Breast epithelium (tissue), 4 donors: ENCODE measurements around the gene TRIM24. TPM values are rescaled to one million over a fixed set of nuclear protein-coding genes. Genes with fewer than 3 reads are reported as not detected.

Source experiments
- DNase-seq, 2 donors: peaks; one replicate each; pipeline ENCODE4 v3.0.0-alpha.2; 2019; ENCODE audit warnings: low spot score in 2 of 2
- H3K27ac ChIP-seq, 2 donors: fragments of 200-600 bp; sonication (generic) in 1 of 2; one replicate each; pipeline ENCODE4 v1.5.1; 2016 to 2019; ENCODE audit warnings: mild to moderate bottlenecking in 1 of 2
- H3K27me3 ChIP-seq, 2 donors: fragments of 200-600 bp; sonication (generic) in 1 of 2; one replicate each; pipeline versions ENCODE4 v1.5.1 to v1.6.0; 2017 to 2019; ENCODE audit warnings: control low read depth in 1 of 2, mild to moderate bottlenecking in 1 of 2
- H3K36me3 ChIP-seq: fragments of 200-600 bp; one replicate; pipeline ENCODE4 v1.5.1; 2019
- H3K4me1 ChIP-seq, 2 donors: fragments of 200-600 bp; sonication (generic); one replicate each; pipeline ENCODE4 v1.5.1; 2016 to 2019; ENCODE audit warnings: control low read depth in 1 of 2
- H3K4me3 ChIP-seq, 3 donors: fragments of 200-600 bp; sonication (generic); 1 replicate in 2 of 3; 2 replicates in 1 of 3; pipeline ENCODE4 v1.5.1; 2016 to 2019; ENCODE audit warnings: mild to moderate bottlenecking in 3 of 3, moderate library complexity in 2 of 3
- H3K9me3 ChIP-seq, 2 donors: fragments of 200-600 bp; sonication (generic) in 1 of 2; one replicate each; pipeline ENCODE4 v1.5.1; 2016 to 2019; ENCODE audit warnings: control low read depth in 1 of 2
- CTCF ChIP-seq, 3 donors: fragments of 450-650 bp; IDR thresholded peaks; one replicate each; pipeline ENCODE4 v1.5.1; 2016 to 2017; ENCODE audit warnings: antibody characterized with exemption in 3 of 3, mild to moderate bottlenecking in 3 of 3, moderate library complexity in 3 of 3
- POLR2A ChIP-seq: fragments of 450-650 bp; IDR thresholded peaks from one replicate; pipeline ENCODE4 v1.6.1; 2016; ENCODE audit warnings: antibody characterized with exemption, mild to moderate bottlenecking, moderate library complexity
- POLR2AphosphoS5 ChIP-seq, 3 donors: sonication (generic); formaldehyde crosslinking; IDR thresholded peaks; one replicate each; pipeline ENCODE4 v1.6.1; 2017; ENCODE audit warnings: antibody characterized with exemption in 3 of 3
- intact Hi-C: fragments of 100-400 bp; cut with DNase I; formaldehyde crosslinking; loops from one replicate; pipeline ENCODE4 v1.15.1; 2023; ENCODE audit warnings: low total_unique reads
- total RNA-seq, 3 donors: library from RNA; depleted of rRNA; stranded (reverse); fragments of >200 nt; gene quantifications; one replicate each; pipeline ENCODE4 v1.1.0, GENCODE V29; 2016

The TRIM24 gene
- total RNA-seq, 3 donors from 2014 or later = 15.0 to 28.1 (median 17.7) TPM

GRCh38 chr7:138568655-138569054 lies 108.6 kb downstream of the TRIM24 start:
- H3K9me3 ChIP-seq = peaks cover 26 to 33% of the 10 kb centered on the region in 2 donors
- TF ChIP-seq POLR2AphosphoS5 (IDR thresholded peaks at IDR 0.05) = no peak
- no peak for TF ChIP-seq POLR2A
- TF ChIP-seq CTCF (IDR thresholded peaks at IDR 0.05) = no peak
- intact Hi-C loops = loop anchor here (10.0 kb wide), 1 partner anchor 846 kb away; no protein-coding TSS in a partner anchor
- peaks cover 8% of the 10 kb centered on the region for H3K36me3 ChIP-seq
- H3K27ac ChIP-seq = no peak overlapping the region
- no peaks in the 10 kb centered on the region for H3K27me3 ChIP-seq
- H3K4me3 ChIP-seq = no peak overlapping the region
- no peaks in the 10 kb centered on the region for H3K4me1 ChIP-seq
- DNase-seq = no peak

DNA sequence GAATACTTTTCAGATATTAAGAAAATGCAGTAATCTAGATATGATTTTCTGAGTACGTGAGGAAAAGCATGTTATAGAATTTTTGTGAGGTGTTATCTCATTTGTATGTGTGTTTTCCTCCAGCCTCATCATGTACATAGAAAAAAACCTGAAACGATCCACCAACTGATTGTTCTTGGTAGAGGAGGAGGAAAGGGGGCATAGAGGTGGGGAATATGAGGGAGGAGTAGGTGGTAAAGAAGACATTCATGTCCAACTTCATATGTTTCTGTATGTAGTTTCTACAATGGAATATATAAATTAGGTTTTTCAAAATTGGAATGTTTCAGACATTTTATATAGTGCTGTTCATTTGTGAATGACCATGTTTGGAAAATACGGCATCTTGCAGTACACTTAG lies 109.4 kb downstream of the TRIM24 start:
- H3K9me3 ChIP-seq = peaks cover 18 to 25% of the 10 kb centered on the region in 2 donors
- no peak overlapping the region for H3K27ac ChIP-seq
- intact Hi-C loops = loop anchor here (10.0 kb wide), 1 partner anchor 845 kb away; no protein-coding TSS in a partner anchor
- H3K36me3 ChIP-seq = peaks cover 8% of the 10 kb centered on the region
- no peaks in the 10 kb centered on the region for H3K4me1 ChIP-seq
- DNase-seq = no peak
- no peak for TF ChIP-seq CTCF (IDR thresholded peaks at IDR 0.05)
- TF ChIP-seq POLR2AphosphoS5 (IDR thresholded peaks at IDR 0.05) = no peak
- no peak for TF ChIP-seq POLR2A
- no peaks in the 10 kb centered on the region for H3K27me3 ChIP-seq
- no peak overlapping the region for H3K4me3 ChIP-seq

DNA sequence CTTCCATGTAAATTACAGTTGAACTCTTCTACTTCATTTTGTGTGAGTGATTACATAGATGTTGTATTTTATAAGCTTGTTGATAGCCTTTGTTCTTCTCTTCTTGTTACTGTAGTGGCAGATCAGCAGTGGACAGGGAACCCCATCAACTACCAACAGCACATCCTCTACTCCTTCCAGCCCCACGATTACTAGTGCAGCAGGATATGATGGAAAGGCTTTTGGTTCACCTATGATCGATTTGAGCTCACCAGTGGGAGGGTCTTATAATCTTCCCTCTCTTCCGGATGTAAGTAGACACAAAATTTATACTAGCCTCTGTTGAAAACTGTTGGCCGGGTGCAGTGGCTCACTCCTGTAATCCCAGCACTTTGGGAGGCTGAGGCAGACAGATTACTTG lies 110.7 kb downstream of the TRIM24 start:
- no peak overlapping the region for H3K4me3 ChIP-seq
- TF ChIP-seq CTCF (IDR thresholded peaks at IDR 0.05) = no peak
- no peak for TF ChIP-seq POLR2AphosphoS5 (IDR thresholded peaks at IDR 0.05)
- TF ChIP-seq POLR2A = no peak
- H3K27ac ChIP-seq = no peak overlapping the region
- intact Hi-C loops = no loop called here
- peaks cover 8% of the 10 kb centered on the region for H3K36me3 ChIP-seq
- no peak for DNase-seq
- H3K9me3 ChIP-seq = peaks cover 5 to 12% of the 10 kb centered on the region in 2 donors
- no peaks in the 10 kb centered on the region for H3K27me3 ChIP-seq
- H3K4me1 ChIP-seq = no peaks in the 10 kb centered on the region

- Histone ChIP-seq H3K4me1 (no peaks in the 10 kb centered on the region), H3K27me3 (no peaks in the 10 kb centered on the region), H3K9me3 (no peaks in the 10 kb centered on the region), H3K36me3 (peaks cover 8% of the 10 kb centered on the region), H3K4me3 (no peak overlapping the region), H3K27ac (no peak overlapping the region)
- no peak for DNase-seq
- intact Hi-C loops = no loop called here
- no peak for TF ChIP-seq CTCF (IDR thresholded peaks at IDR 0.05)
These were observed 113.7 kb downstream of the TRIM24 start for GRCh38 chr7:138573741-138574140.

DNA sequence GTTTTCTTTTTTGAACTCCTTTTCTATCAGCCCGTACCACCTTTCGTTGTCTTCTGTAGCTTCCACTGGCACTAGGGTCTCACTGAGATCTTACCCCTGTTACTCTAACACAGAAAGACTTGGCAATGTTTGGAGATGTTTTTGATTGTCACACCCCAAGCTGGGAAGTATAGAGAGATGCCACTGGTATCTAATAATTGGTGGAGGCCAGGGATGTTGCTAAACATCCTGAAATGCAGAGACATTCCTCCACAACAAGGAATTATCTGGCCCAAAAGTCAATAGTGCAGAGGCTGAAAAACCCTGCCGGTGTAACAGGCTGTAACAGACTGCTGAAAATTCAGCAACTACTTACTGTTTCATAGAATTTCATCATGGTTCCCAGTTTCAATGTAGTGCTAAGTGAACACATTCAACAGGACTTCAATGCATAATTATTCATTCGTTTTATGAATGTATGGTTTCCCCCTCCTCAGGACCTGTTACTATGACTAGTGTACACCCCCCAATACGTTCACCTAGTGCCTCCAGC lies 115.9 kb downstream of the TRIM24 start:
- TF ChIP-seq POLR2AphosphoS5 (IDR thresholded peaks at IDR 0.05) (no peak), POLR2A (no peak), CTCF (IDR thresholded peaks at IDR 0.05) (no peak)
- H3K27me3 ChIP-seq = no peaks in the 10 kb centered on the region
- H3K36me3 ChIP-seq = peaks cover 12% of the 10 kb centered on the region
- H3K4me1 ChIP-seq = no peaks in the 10 kb centered on the region
- no peak for DNase-seq
- H3K9me3 ChIP-seq = no peaks in the 10 kb centered on the region
- H3K4me3 ChIP-seq = no peak overlapping the region
- intact Hi-C loops = no loop called here
- H3K27ac ChIP-seq = no peak overlapping the region
